Stimulated activated CD8-positive, alpha-beta memory T cell treated with anti-CD3 and anti-CD28 coated beads, Interleukin-12 subunit alpha, Interleukin-12 subunit beta, amount 100 ng/mL, for 1 hour (primary cell): ENCODE data around the gene C1QTNF5.

ENCODE experiments used
- DNase-seq: peaks from one replicate; pipeline ENCODE4 v3.0.0-alpha.2; 2020; ENCODE audit warnings: low read depth

C1QTNF5 gene

GRCh38 chr11:119359365-119360214 lies 18.9 kb upstream of the C1QTNF5 start:
- DNase-seq = no peak

GRCh38 chr11:119357074-119357473 lies 16.4 kb upstream of the C1QTNF5 start:
- DNase-seq = no peak

GRCh38 chr11:119356349-119357031 lies 15.8 kb upstream of the C1QTNF5 start:
- DNase-seq = peak; percentile 52

- no peak for DNase-seq
Measured at GRCh38 chr11:119355091-119355843, 14.6 kb upstream of the C1QTNF5 start.

GRCh38 chr11:119352857-119353260 lies 12.2 kb upstream of the C1QTNF5 start:
- DNase-seq = no peak

GRCh38 chr11:119351232-119351631 lies 10.5 kb upstream of the C1QTNF5 start:
- DNase-seq = no peak

GRCh38 chr11:119350302-119350701 lies 9.6 kb upstream of the C1QTNF5 start:
- DNase-seq = no peak

- DNase-seq = no peak
Measured at GRCh38 chr11:119347940-119348605, 7.4 kb upstream of the C1QTNF5 start.

- no peak for DNase-seq
Measured at GRCh38 chr11:119347242-119347641, 6.6 kb upstream of the C1QTNF5 start.

GRCh38 chr11:119346605-119347004 lies 5.9 kb upstream of the C1QTNF5 start, which contains the start of gene MFRP:
MFRP (minus strand) TSS chr11:119346705; CDS start chr11:119346513, 192 bp downstream.
- DNase-seq = no peak

- DNase-seq = no peak
Measured at GRCh38 chr11:119345685-119346084, 5.0 kb upstream of the C1QTNF5 start.

GRCh38 chr11:119344291-119345010 lies 3.8 kb upstream of the C1QTNF5 start:
- no peak for DNase-seq

GRCh38 chr11:119343726-119344125 lies 3.0 kb upstream of the C1QTNF5 start:
- no peak for DNase-seq

GRCh38 chr11:119342362-119343130 lies 1.9 kb upstream of the C1QTNF5 start:
- no peak for DNase-seq

- no peak for DNase-seq
Measured at GRCh38 chr11:119342023-119342300, 1.3 kb upstream of the C1QTNF5 start.

GRCh38 chr11:119341222-119342022 lies 739 bp upstream of the C1QTNF5 start:
- no peak for DNase-seq

GRCh38 chr11:119339589-119340334 lies 921 bp downstream of the C1QTNF5 start:
- no peak for DNase-seq

- no peak for DNase-seq
Measured at GRCh38 chr11:119338965-119339588, 1.6 kb downstream of the C1QTNF5 start.
